Measurements from ENCODE around the gene KCNQ2. TPM values are rescaled to one million over a fixed set of nuclear protein-coding genes. Genes with fewer than 3 reads are reported as not detected.

The KCNQ2 gene
- total and polyA plus RNA-seq, 10 of the 15 experiments (the other 5 are each of a cell fraction or from before 2014, with no cell fraction given): 0.06 to 0.49 (median 0.26) TPM; not detected in 7

GRCh38 chr20:63377951-63378381, 94.5 kb downstream of the KCNQ2 start:
- BruUV-seq (replicated peaks): no TSS peak

More at GRCh38 chr20:63377951-63378381, 94.5 kb downstream of the KCNQ2 start:
- FAIRE-seq: no peak
- Histone ChIP-seq H3K9ac (ENCODE audit: control insufficient read depth, insufficient read depth, low read length) (no peak overlapping the region), H3K4me3 (no peak overlapping the region), H3K9me3 (replicated peaks; ENCODE audit: control insufficient read depth, insufficient read depth, low read length) (no peaks in the 10 kb centered on the region; the same call in 2 of the 3 replicates), H4K20me1 (ENCODE audit: control insufficient read depth, insufficient read depth) (no peaks in the 10 kb centered on the region), H3K4me2 (ENCODE audit: control insufficient read depth, insufficient read depth) (no peak overlapping the region), H3K27me3 (replicated peaks in 1 of 2; ENCODE audit: control insufficient read depth in 2 of 2, insufficient read depth in 2 of 2, low read length in 1 of 2) (no peaks in the 10 kb centered on the region; a peak in 1 of 4 replicates), H2AFZ (ENCODE audit: control insufficient read depth, low read depth, low read length) (no peak overlapping the region), H3K36me3 (ENCODE audit: control insufficient read depth in 2 of 2, insufficient read depth in 2 of 2, low read length in 1 of 2) (no peaks in the 10 kb centered on the region), H3K4me1 (ENCODE audit: control insufficient read depth, insufficient read depth, low read length) (no peaks in the 10 kb centered on the region), H3K79me2 (ENCODE audit: control insufficient read depth, insufficient read depth, low read length) (no peaks in the 10 kb centered on the region), H3K27ac (ENCODE audit: control insufficient read depth, insufficient read depth) (no peak overlapping the region)
- in situ Hi-C loops (cut with MboI): no loop called here
- 36% methylated on average over 14 of the region's 15 CpGs for WGBS (ENCODE audit: insufficient coverage, insufficient replicate concordance, low lambda C conversion rate, missing lambda C conversion rate)
- intact Hi-C loops (cut with micrococcal nuclease; ENCODE audit: unreplicated experiment): no loop called here
- ChIA-PET RAD21 (ENCODE audit: unreplicated experiment) (no interaction called here), CTCF (interaction anchor here (3.3 kb wide), 1 partner anchor 155 kb away, joined by 15 read pairs; no protein-coding TSS in a partner anchor), SMC1A (ENCODE audit: uncharacterized antibody, unreplicated experiment) (no interaction called here), POLR2A (no interaction called here)
- no peak for ATAC-seq
- TF ChIP-seq, protein P1, sequence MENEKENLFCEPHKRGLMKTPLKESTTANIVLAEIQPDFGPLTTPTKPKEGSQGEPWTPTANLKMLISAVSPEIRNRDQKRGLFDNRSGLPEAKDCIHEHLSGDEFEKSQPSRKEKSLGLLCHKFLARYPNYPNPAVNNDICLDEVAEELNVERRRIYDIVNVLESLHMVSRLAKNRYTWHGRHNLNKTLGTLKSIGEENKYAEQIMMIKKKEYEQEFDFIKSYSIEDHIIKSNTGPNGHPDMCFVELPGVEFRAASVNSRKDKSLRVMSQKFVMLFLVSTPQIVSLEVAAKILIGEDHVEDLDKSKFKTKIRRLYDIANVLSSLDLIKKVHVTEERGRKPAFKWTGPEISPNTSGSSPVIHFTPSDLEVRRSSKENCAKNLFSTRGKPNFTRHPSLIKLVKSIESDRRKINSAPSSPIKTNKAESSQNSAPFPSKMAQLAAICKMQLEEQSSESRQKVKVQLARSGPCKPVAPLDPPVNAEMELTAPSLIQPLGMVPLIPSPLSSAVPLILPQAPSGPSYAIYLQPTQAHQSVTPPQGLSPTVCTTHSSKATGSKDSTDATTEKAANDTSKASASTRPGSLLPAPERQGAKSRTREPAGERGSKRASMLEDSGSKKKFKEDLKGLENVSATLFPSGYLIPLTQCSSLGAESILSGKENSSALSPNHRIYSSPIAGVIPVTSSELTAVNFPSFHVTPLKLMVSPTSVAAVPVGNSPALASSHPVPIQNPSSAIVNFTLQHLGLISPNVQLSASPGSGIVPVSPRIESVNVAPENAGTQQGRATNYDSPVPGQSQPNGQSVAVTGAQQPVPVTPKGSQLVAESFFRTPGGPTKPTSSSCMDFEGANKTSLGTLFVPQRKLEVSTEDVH (IDR thresholded peaks at IDR 0.05; ENCODE audit: low read depth, partially characterized antibody): no peak
- TF ChIP-seq EED (IDR thresholded peaks at IDR 0.05; ENCODE audit: low read depth): no peak
- no peak for TF ChIP-seq EZH2 (IDR thresholded peaks at IDR 0.05; ENCODE audit: borderline replicate concordance, control insufficient read depth, low read depth, low read length)
- TF ChIP-seq NKRF (conservative IDR thresholded peaks at IDR 0.05): no peak
- TF ChIP-seq FOXK2 (IDR thresholded peaks at IDR 0.05): no peak
- no peak for TF ChIP-seq RBBP5 (conservative IDR thresholded peaks at IDR 0.05)
- TF ChIP-seq IKZF1 (conservative IDR thresholded peaks at IDR 0.05): no peak
- no peak for TF ChIP-seq ZBED1 (IDR thresholded peaks at IDR 0.05; ENCODE audit: borderline replicate concordance)
- TF ChIP-seq ZZZ3 (IDR thresholded peaks at IDR 0.05; ENCODE audit: control insufficient read depth, insufficient read length, low read depth): no peak
- no peak for TF ChIP-seq USF1 (IDR thresholded peaks at IDR 0.05; ENCODE audit: borderline replicate concordance, extremely low read length, insufficient read depth, low read depth, low read length)
- no peak for TF ChIP-seq NRF1 (conservative IDR thresholded peaks at IDR 0.05; ENCODE audit: low read depth, low read length)
- no peak for TF ChIP-seq ATF3 (IDR thresholded peaks at IDR 0.05; ENCODE audit: borderline replicate concordance, extremely low read depth, low read depth, low read length)
- TF ChIP-seq, protein P2, sequence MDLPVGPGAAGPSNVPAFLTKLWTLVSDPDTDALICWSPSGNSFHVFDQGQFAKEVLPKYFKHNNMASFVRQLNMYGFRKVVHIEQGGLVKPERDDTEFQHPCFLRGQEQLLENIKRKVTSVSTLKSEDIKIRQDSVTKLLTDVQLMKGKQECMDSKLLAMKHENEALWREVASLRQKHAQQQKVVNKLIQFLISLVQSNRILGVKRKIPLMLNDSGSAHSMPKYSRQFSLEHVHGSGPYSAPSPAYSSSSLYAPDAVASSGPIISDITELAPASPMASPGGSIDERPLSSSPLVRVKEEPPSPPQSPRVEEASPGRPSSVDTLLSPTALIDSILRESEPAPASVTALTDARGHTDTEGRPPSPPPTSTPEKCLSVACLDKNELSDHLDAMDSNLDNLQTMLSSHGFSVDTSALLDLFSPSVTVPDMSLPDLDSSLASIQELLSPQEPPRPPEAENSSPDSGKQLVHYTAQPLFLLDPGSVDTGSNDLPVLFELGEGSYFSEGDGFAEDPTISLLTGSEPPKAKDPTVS (IDR thresholded peaks at IDR 0.05; ENCODE audit: low read depth, low read length): no peak
- DNase-seq (ENCODE audit: low read depth, low spot score): no peak
